HG03378 (cell line): ENCODE results near the gene PDE1C.

ENCODE experiments used
- ATAC-seq: cut with Tn5 transposase; IDR thresholded peaks from one replicate; pipeline ENCODE4 v1.9.1; 2021; ENCODE audit warnings: mild to moderate bottlenecking, moderate library complexity; ENCODE audit not compliant: unreplicated experiment

Gene PDE1C

GRCh38 chr7:31720366-31720765, 349.8 kb downstream of the PDE1C start:
- ATAC-seq, result no peak

GRCh38 chr7:31716355-31716754, 353.9 kb downstream of the PDE1C start:
- ATAC-seq, result no peak

DNA sequence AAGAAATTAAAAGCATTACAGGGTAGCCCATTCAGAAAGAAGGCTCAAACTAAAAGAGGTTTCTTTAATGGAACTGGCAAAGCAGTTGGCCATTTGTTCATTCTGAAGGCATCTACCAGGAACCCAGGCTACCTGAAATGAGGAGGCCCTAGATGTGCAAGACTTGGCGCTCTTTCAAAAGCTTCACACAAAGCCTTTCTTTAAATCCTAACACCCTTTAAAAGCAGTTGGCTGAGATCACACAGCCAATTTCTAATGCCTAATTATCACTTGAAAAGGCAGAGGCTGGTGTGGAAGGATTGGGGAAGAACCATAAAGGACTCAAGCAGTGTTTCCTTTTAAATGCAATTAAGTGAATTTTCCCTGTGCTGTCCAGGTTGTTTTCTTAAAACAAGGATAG, 360.0 kb downstream of the PDE1C start:
- ATAC-seq, result no peak

DNA sequence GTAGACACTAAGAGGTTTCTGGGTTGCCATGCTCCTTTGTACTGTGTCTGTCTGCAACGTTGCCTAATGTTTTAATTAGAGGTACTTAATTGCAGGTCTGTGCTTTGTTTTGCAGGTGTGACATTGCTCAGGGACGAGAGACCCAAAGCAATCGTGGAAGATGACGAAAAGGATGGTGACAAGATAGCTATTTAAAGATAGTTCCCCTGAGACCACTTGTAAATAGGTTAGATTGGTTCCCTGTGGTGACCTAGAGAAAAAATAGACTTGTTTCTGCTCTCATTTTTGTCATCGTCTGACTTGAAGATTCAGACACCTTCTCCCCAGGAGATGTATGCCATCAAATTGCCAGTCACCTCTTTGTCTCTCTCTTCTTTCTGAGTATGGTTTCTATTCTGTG, 363.1 kb downstream of the PDE1C start:
- ATAC-seq, result no peak

GRCh38 chr7:31705377-31705776, 364.8 kb downstream of the PDE1C start:
- no peak for ATAC-seq

DNA sequence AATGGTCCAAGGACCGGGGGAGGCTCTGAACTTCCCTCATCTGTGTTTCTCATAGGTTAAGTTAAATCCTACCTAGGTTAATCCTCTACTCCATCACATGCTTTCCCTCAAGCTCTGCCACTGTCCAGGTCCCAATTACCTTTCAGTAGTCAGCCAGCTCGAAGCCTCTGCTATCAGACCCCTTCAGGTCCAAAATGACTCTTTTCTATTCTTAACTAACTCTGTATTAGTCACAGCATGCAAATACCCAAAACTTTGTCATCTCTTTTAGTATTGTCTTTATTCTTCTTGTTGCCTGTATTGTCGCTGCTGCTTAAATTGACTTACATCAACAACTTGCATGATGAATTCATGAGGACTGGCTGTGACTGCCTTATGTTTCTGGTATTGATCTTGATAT, 367.9 kb downstream of the PDE1C start:
- ATAC-seq, result no peak
